Effector memory CD8-positive, alpha-beta T cell (primary cell): ENCODE results near the gene FGD5.

Experiments used
- ATAC-seq: fragments of 150-1000 bp; cut with Tn5 transposase; replicated peaks from 2 replicates; pipeline ENCODE4 v1.10.0; 2021; ENCODE audit warnings: mild to moderate bottlenecking, moderate library complexity
- DNase-seq, 3 experiments: peaks; one replicate each; pipeline ENCODE4 v3.0.0; 2021
- H3K27ac Mint-ChIP-seq, 2 donors: one replicate each; pipeline ENCODE4 v1.8.0; 2022; ENCODE audit warnings: mild to moderate bottlenecking in 2 of 2, mixed read lengths in 2 of 2, moderate library complexity in 2 of 2
- H3K27me3 Mint-ChIP-seq, 2 donors: one replicate each; pipeline ENCODE4 v1.8.0; 2022; ENCODE audit warnings: mixed read lengths in 2 of 2
- H3K36me3 Mint-ChIP-seq: one replicate; pipeline ENCODE4 v1.8.0; 2022; ENCODE audit warnings: mild to moderate bottlenecking, moderate library complexity, mixed read lengths; ENCODE audit not compliant: insufficient read depth
- H3K4me1 Mint-ChIP-seq, 2 donors: one replicate each; pipeline ENCODE4 v1.8.0; 2022; ENCODE audit warnings: low read depth in 2 of 2, mixed read lengths in 2 of 2
- H3K4me3 Mint-ChIP-seq, 2 donors: one replicate each; pipeline ENCODE4 v1.8.0; 2022; ENCODE audit warnings: mild to moderate bottlenecking in 2 of 2, mixed read lengths in 2 of 2, moderate library complexity in 2 of 2
- H3K9me3 Mint-ChIP-seq, 2 donors: one replicate each; pipeline ENCODE4 v1.8.0; 2022; ENCODE audit warnings: mixed read lengths in 2 of 2

Gene FGD5

DNA sequence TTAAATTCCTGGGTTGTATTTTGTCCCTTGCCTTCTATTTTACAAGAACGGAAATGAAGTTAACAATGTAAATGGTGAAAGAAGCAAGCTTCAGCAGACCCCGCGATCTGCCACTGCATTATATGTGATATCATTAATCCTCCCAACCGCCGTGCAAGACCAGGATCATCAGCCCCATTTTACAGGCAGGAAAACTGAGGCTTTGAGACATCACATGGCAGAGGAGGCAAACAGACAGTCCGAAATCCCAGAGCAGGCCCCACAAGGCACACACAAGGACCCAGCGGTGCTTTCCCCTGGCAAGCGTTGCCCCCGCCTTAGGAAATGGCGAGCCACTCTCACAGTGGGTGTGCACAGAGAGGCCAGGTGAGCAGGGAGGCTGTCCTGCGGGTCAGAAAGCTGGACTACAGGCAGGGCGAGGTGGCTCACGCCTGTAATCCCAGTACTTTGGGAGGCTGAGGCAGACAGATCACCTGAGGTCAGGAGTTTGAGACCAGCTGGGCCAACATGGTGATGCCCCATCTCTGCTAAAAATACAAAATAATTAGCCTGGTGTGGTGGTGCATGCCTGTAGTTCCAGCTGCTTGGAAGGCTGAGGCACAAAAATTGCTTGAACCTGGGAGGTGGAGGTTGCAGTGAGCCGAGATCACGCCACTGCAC lies 16.2 kb downstream of the FGD5 start:
- Mint-ChIP-seq H3K4me1 (no peaks in the 10 kb centered on the region), H3K36me3 (peaks cover 4% of the 10 kb centered on the region), H3K27ac (no peak overlapping the region), H3K27me3 (peaks cover 47 to 81% of the 10 kb centered on the region in 2 donors), H3K9me3 (no peaks in the 10 kb centered on the region), H3K4me3 (no peak overlapping the region)
- no peak for DNase-seq
- no peak for ATAC-seq

DNA sequence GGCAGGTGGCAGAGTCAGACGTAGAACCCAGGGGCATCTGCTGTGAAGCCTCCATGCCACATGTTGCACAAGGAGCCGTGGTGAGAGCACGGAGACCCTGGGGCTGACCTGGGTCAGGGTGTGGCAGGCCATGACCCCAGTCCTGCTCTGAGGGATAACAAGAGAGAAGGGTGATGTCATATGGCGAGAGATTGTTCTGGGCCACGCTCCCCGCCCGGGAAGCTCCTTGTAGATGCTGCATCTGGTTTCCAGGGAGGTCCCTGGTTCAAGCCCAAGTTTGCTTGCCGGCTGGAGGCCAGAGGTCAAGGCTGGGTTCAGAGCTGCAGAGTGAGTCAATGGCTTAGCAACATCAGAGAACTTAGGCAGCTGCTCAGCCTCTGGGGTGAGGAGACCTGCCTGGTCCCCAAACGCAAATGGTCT lies 17.3 kb downstream of the FGD5 start:
- no peak for DNase-seq
- Mint-ChIP-seq H3K27ac (no peak overlapping the region), H3K9me3 (no peaks in the 10 kb centered on the region), H3K4me1 (no peaks in the 10 kb centered on the region), H3K36me3 (peaks cover 4% of the 10 kb centered on the region), H3K4me3 (no peak overlapping the region), H3K27me3 (peaks cover 38 to 83% of the 10 kb centered on the region in 2 donors)
- no peak for ATAC-seq

DNA sequence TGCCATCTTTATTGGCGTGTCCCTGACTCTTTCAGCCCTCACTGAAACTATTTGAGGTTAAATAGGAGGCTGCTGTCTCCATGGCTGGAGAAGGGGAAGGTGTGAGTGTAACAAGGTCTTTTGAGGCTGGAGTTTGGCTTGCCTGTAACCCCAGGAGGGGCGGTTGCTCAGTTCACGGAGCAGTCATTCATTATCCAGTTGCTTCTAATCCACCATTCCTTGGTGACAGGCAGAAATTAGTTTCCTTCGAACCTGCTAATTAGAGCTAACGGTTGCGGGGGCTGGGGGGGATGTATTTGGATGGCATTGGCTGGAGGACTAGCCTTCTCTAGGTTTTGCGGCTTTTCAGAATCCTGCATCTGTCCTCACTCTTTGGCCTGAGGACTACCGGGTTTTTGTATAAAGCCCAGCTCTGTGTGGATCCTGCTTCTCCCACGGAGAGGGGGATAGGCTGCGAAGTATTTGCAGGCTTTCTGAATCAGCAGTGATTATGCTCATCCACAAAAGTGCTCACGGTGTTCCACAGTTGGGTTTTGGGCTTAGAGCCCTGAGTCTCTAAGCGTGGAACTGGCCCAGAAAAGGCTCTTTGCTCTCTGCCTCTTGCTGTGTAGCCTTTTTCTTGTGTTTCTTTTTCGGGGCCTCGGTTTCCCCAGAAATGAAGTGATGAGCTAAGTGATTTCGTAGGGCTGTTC lies 18.6 kb downstream of the FGD5 start:
- H3K27me3 Mint-ChIP-seq: peaks cover 46 to 88% of the 10 kb centered on the region in 2 donors
- no peak overlapping the region for H3K27ac Mint-ChIP-seq
- no peaks in the 10 kb centered on the region for H3K9me3 Mint-ChIP-seq
- H3K4me1 Mint-ChIP-seq: no peaks in the 10 kb centered on the region
- no peak overlapping the region for H3K4me3 Mint-ChIP-seq
- DNase-seq: no peak
- H3K36me3 Mint-ChIP-seq: peaks cover 4% of the 10 kb centered on the region
- ATAC-seq: no peak

DNA sequence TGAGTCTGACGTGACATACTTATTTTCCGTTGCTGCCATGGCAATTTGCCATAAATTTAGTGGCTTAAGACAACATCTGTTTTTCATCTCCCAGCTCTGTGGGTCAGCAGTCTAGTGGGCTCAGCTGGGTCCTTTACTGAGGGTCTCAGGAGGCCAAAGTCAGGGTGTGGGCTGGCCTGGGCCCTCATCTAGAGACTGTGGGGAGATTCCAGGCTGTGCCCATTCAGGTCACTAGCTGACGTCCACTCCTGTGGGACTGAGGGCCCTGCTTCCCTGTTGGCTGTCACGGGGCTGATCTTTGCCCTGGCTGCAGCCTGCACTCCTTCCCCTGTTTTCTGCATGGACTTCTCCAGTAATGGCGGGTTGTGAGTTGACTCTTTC lies 19.1 kb downstream of the FGD5 start:
- Mint-ChIP-seq H3K4me3 (no peak overlapping the region), H3K36me3 (peaks cover 4% of the 10 kb centered on the region), H3K27ac (no peak overlapping the region), H3K4me1 (no peaks in the 10 kb centered on the region), H3K27me3 (peaks cover 51 to 93% of the 10 kb centered on the region in 2 donors), H3K9me3 (no peaks in the 10 kb centered on the region)
- DNase-seq: no peak
- no peak for ATAC-seq

DNA sequence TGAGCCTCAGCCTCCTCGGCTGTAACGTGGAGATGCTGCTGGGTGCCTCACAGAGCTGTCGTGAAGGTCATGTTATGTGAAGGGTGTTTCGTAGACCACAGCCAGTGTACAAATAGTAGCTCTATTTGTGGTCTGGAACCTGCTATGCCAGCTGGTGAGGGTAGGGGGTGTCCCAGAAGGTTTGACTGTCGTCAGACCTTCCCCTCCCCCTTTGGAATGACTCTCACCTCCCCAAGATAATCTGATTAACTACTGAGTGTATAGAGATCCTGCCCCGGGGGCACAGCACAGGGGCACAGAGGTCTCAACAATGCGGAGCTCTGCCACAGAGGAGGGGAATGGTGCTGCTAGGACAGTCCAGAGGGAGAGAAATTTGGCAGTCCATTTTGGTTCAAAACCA lies 20.5 kb downstream of the FGD5 start:
- ATAC-seq: no peak
- peaks cover 46 to 90% of the 10 kb centered on the region in 2 donors for H3K27me3 Mint-ChIP-seq
- no peaks in the 10 kb centered on the region for H3K4me1 Mint-ChIP-seq
- H3K36me3 Mint-ChIP-seq: peaks cover 4% of the 10 kb centered on the region
- H3K4me3 Mint-ChIP-seq: no peak overlapping the region
- H3K9me3 Mint-ChIP-seq: no peaks in the 10 kb centered on the region
- no peak overlapping the region for H3K27ac Mint-ChIP-seq
- DNase-seq: no peak

DNA sequence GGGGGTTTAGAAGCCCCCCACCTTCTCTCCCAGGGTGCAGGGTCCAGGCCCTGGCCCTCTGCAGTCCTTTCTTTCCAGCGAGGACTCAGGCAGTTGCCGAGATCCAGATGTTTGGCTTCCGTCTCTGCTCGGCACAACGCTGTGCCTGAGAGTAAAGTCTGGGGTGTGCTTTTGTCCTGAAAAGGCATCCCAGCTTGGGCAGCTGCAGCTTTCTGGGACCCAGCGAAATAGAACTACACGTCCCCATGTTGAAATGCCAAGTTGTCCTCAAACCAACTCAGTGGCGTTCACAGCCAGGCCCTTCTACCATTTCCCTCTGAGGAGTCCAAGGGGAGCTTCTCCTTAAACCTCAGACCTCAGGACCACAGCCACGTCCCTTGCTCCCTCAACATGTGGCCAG lies 23.1 kb downstream of the FGD5 start:
- Mint-ChIP-seq H3K27me3 (peaks cover 32 to 90% of the 10 kb centered on the region in 2 donors), H3K9me3 (no peaks in the 10 kb centered on the region), H3K27ac (no peak overlapping the region), H3K36me3 (no peaks in the 10 kb centered on the region), H3K4me1 (no peaks in the 10 kb centered on the region), H3K4me3 (no peak overlapping the region)
- DNase-seq (no peak), ATAC-seq (no peak)

DNA sequence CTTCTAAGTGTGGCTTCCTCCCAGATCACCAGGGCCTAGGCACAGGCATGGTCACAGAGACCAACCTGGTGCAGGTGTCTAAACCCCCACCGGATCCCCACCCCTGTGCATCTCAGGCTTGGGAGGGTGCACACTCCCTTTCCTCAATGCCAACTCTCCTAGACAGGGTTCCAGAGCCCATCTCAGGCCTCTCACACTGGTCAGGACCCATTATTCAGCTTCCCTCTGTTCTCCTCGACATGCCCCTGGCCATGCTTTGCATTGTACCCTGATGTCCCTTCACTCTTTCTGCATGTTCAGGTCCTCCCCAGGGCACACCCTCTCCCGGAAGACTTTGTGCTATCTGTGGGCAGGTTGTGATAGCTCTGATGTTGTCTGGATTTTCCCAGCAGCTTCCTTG lies 23.5 kb downstream of the FGD5 start:
- no peaks in the 10 kb centered on the region for H3K9me3 Mint-ChIP-seq
- H3K27me3 Mint-ChIP-seq: peaks cover 34 to 90% of the 10 kb centered on the region in 2 donors
- no peak overlapping the region for H3K27ac Mint-ChIP-seq
- no peak for ATAC-seq
- no peaks in the 10 kb centered on the region for H3K36me3 Mint-ChIP-seq
- no peak overlapping the region for H3K4me3 Mint-ChIP-seq
- H3K4me1 Mint-ChIP-seq: no peaks in the 10 kb centered on the region
- no peak for DNase-seq

DNA sequence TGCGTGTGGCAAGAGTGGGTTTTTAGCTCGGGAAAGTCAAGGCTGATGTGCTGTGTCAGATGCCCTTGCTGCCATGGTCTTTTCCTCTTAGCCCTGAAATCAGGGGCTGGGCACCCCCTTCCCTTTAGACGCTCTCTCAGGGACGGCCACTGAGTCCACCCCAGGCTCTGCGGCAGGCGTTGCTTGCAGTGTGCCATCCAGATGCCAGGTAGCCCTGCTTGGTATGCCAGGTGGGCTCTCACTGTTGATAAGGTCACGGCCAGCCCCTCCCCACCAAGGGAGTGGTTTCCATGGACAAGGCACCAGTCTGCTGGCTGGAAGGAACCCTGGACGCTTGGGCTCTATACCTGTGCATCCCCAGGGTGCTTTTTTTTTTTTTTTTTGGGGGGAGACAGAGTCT lies 24.6 kb downstream of the FGD5 start:
- Mint-ChIP-seq H3K9me3 (no peaks in the 10 kb centered on the region), H3K27ac (no peak overlapping the region), H3K36me3 (no peaks in the 10 kb centered on the region), H3K4me3 (no peak overlapping the region), H3K27me3 (peaks cover 36 to 91% of the 10 kb centered on the region in 2 donors), H3K4me1 (peaks cover 0 to 8% of the 10 kb centered on the region in 2 donors)
- no peak for ATAC-seq
- no peak for DNase-seq

DNA sequence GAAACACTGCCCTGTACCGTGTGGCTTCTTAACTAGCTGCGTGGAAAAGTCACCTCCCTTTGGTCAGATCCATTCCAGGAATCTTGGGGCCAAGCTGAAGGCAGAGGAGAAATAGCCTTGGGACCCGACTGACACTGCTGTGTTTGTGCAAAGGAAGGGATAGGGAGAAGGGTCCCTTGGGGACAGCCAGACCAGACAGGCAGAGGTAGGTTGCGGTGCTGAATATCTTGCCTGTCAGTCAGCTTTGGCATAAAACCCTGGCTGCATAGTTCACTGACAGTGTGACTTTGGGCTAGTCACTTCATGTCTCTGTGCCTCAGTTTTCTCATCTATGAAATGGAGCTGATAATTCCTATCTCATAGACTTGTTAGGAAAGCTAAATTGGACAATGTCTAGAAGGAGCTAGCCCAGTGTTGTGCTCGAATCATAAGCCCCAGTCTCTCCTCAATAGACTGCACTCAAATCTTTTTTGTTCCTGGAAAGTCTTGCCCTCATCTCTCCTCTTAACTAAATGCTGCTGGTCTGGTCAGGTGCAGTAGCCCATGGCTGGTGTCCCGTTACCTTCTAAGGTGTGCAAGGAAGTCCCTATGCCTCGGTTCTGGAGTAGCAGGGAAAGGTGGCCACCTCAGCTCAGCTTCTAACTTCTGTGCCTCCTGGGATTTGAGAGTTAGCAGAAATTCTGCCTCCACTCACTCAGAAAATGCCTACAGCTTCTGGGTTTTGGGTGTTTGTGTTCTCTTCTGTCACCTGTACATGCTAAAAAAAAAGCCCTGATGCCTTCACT lies 25.8 kb downstream of the FGD5 start:
- no peak for DNase-seq
- H3K27ac Mint-ChIP-seq: no peak overlapping the region
- no peak for ATAC-seq

DNA sequence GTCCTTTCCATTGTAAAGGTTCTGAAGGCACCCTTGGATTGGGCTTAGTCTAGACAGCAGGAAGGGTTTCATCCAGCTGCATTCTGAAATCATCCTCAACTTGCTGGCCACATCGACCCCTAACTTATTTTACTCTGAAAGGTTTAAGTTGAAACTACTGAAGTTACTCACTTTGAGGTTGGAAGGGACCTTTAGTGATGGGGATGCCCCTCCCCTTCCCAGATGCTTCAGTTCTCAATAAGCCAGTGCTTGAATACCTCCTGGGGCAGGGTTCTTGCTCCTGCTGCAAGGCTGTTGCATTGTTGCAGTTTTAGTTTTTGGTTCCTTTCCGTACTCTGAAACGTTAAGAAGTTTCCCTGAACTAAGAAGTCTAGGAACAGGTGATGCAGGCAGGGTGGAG lies 26.4 kb downstream of the FGD5 start:
- Mint-ChIP-seq H3K4me1 (peaks cover 0 to 8% of the 10 kb centered on the region in 2 donors), H3K27ac (no peak overlapping the region), H3K4me3 (no peak overlapping the region), H3K27me3 (peaks cover 32 to 88% of the 10 kb centered on the region in 2 donors), H3K9me3 (no peaks in the 10 kb centered on the region), H3K36me3 (no peaks in the 10 kb centered on the region)
- ATAC-seq (no peak), DNase-seq (no peak)

More for the DNA sequence above, 25.8 kb downstream of the FGD5 start:
- Mint-ChIP-seq H3K4me3 (no peak overlapping the region), H3K9me3 (no peaks in the 10 kb centered on the region), H3K36me3 (no peaks in the 10 kb centered on the region), H3K27me3 (peaks cover 27 to 87% of the 10 kb centered on the region in 2 donors), H3K4me1 (peaks cover 0 to 8% of the 10 kb centered on the region in 2 donors)

DNA sequence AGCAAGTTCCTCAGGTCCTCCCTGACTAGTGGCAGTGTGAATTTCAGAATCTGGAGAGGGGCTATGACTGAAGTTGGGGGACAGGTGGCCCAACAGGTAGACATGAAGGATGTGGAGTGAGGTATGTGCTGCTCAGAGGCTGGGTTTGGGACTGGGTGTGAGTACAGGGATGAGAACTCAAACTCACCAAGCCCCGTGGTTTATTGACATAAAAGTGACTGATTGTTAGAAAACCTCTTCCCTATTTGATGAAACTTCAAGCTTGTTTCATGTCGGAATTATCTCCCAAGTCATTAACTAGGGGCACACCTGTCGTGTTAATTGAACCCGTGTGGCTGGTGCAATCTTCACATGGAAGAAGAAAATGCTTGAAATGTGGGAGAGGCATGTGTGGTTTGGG lies 27.1 kb downstream of the FGD5 start:
- Mint-ChIP-seq H3K4me3 (no peak overlapping the region), H3K9me3 (no peaks in the 10 kb centered on the region), H3K27ac (no peak overlapping the region), H3K36me3 (no peaks in the 10 kb centered on the region), H3K4me1 (peaks cover 0 to 8% of the 10 kb centered on the region in 2 donors), H3K27me3 (peaks cover 38 to 88% of the 10 kb centered on the region in 2 donors)
- no peak for DNase-seq
- no peak for ATAC-seq

DNA sequence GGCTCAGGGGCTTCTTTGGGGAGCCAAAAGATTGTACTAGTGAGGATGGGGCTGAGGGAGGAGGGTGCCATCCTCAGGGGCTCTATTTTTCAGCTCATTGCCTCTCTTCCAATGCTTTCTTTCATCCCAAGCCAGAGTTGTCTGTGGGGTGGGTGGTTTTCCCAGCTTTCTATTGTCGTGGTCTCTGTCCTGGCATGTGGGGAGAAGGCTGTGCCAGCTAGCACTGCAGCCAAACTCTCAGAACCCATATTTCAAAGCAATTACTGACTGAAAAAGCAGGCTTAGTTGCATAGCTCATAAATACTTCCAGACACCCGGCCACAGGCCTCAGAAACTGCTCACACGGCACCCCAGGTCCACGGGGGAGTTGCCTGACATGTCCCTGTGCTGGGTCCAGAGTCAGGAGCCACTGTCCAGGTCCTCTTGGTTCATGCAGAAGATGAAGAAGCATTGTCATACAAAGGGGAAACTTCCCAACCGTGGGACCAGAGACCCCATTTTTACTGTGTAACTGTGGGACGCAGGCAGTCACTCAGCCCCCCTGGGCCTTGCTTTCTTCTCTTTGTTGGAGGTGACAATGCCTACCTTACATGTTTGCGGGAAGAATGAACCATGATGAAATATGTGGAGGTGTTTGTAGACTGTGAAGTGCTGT lies 27.6 kb downstream of the FGD5 start:
- DNase-seq: no peak
- Mint-ChIP-seq H3K27ac (no peak overlapping the region), H3K4me3 (no peak overlapping the region), H3K27me3 (peaks cover 36 to 86% of the 10 kb centered on the region in 2 donors), H3K36me3 (no peaks in the 10 kb centered on the region), H3K9me3 (no peaks in the 10 kb centered on the region), H3K4me1 (peaks cover 0 to 8% of the 10 kb centered on the region in 2 donors)
- no peak for ATAC-seq
